Measurements from ENCODE around the gene DAPK1.

DAPK1 gene

DNA sequence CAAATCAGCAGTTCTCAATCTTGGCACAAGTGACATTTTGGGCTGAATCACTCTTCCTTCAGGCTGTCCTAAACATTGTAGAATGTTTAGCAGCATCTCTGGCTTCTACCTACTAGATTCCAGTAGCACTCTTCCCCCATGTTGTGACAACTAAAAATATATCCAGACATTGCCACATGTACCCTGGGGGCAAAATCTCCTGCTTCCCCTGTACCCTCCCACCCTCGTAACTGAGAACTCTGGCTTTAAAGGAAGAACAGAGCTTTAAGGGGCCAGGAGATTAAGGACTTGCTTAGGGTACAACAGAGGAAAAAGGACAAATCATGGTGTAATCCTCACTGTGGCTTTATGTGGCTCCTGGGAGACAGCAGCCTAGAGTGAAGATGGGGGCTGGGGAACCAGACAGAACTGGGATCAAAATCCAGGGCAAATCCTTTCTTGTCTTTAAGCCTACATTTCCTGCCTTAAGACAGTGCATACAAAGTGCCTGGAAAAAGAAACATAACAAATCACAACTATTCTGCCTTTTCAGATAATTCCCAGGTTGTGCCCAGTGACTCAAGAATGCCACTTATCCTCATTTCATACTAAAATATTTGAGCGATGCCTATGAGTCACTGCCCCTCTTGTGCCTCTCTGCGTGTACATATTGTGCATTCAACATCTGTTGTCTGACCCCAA lies 109.3 kb downstream of the DAPK1 start:
- H3K79me2 ChIP-seq (ENCODE audit: control insufficient read depth, low read length): no peaks in the 10 kb centered on the region
- H3K27me3 ChIP-seq (ENCODE audit: control insufficient read depth, low read length): no peaks in the 10 kb centered on the region
- TF ChIP-seq EZH2phosphoT487 (IDR thresholded peaks at IDR 0.05; ENCODE audit: borderline replicate concordance, low read length): no peak
- TF ChIP-seq, protein P1, sequence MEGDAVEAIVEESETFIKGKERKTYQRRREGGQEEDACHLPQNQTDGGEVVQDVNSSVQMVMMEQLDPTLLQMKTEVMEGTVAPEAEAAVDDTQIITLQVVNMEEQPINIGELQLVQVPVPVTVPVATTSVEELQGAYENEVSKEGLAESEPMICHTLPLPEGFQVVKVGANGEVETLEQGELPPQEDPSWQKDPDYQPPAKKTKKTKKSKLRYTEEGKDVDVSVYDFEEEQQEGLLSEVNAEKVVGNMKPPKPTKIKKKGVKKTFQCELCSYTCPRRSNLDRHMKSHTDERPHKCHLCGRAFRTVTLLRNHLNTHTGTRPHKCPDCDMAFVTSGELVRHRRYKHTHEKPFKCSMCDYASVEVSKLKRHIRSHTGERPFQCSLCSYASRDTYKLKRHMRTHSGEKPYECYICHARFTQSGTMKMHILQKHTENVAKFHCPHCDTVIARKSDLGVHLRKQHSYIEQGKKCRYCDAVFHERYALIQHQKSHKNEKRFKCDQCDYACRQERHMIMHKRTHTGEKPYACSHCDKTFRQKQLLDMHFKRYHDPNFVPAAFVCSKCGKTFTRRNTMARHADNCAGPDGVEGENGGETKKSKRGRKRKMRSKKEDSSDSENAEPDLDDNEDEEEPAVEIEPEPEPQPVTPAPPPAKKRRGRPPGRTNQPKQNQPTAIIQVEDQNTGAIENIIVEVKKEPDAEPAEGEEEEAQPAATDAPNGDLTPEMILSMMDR (IDR thresholded peaks at IDR 0.05; ENCODE audit: low read depth, low read length, poor library complexity, severe bottlenecking): no peak
- H3F3A ChIP-seq (ENCODE audit: control insufficient read depth, insufficient read depth): no peaks in the 10 kb centered on the region
- H3K4me1 ChIP-seq (ENCODE audit: control insufficient read depth, low read length): no peaks in the 10 kb centered on the region
- no peaks in the 10 kb centered on the region for H3K9me2 ChIP-seq (replicated peaks; ENCODE audit: control insufficient read depth, low read length)
- H3K9me3 ChIP-seq (ENCODE audit: control insufficient read depth, insufficient read depth, low read length): peaks cover 4% of the 10 kb centered on the region; the same call in 1 of the 2 replicates
- H4K20me1 ChIP-seq (ENCODE audit: control insufficient read depth, insufficient read depth, low read depth, low read length): no peaks in the 10 kb centered on the region
- no peak overlapping the region for H3K4me3 ChIP-seq (ENCODE audit: low read length)
- H3K4me2 ChIP-seq (ENCODE audit: low read length): no peak overlapping the region
- H3K27ac ChIP-seq (ENCODE audit: low read depth, low read length): no peak overlapping the region
- no peaks in the 10 kb centered on the region for H3K36me3 ChIP-seq (ENCODE audit: control insufficient read depth, low read length)

DNA sequence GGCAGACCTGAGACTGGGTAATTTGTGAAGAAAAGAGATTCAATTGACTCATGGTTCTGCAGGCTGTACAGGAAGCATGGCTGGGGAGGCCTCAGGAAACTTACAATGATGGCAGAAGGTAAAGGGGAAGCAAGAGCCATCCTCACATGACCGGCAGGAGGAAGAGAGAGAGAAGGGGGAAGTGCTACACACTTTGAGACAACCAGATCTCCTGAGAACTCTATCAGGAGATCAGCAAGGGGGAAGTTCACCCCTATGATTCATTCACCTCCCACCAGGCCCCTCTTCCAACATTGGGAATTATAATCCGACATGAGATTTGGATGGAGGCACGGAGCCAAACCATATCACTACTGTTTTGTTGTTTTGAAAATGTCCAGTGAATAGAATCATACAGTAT lies 110.2 kb downstream of the DAPK1 start:
- Histone ChIP-seq H3K4me2 (ENCODE audit: low read length) (no peak overlapping the region), H3K27ac (ENCODE audit: low read depth, low read length) (no peak overlapping the region), H3K4me1 (ENCODE audit: control insufficient read depth, low read length) (no peaks in the 10 kb centered on the region), H3K4me3 (ENCODE audit: low read length) (no peak overlapping the region), H3K9me3 (ENCODE audit: control insufficient read depth, insufficient read depth, low read length) (peaks cover 4% of the 10 kb centered on the region; the same call in 1 of the 2 replicates), H3K9me2 (replicated peaks; ENCODE audit: control insufficient read depth, low read length) (no peaks in the 10 kb centered on the region), H3K79me2 (ENCODE audit: control insufficient read depth, low read length) (no peaks in the 10 kb centered on the region), H3K27me3 (ENCODE audit: control insufficient read depth, low read length) (no peaks in the 10 kb centered on the region), H4K20me1 (ENCODE audit: control insufficient read depth, insufficient read depth, low read depth, low read length) (no peaks in the 10 kb centered on the region), H3K36me3 (ENCODE audit: control insufficient read depth, low read length) (no peaks in the 10 kb centered on the region), H3F3A (ENCODE audit: control insufficient read depth, insufficient read depth) (no peaks in the 10 kb centered on the region)
- TF ChIP-seq EZH2phosphoT487 (IDR thresholded peaks at IDR 0.05; ENCODE audit: borderline replicate concordance, low read length): no peak
- TF ChIP-seq, protein P1 (IDR thresholded peaks at IDR 0.05; ENCODE audit: low read depth, low read length, poor library complexity, severe bottlenecking): no peak

DNA sequence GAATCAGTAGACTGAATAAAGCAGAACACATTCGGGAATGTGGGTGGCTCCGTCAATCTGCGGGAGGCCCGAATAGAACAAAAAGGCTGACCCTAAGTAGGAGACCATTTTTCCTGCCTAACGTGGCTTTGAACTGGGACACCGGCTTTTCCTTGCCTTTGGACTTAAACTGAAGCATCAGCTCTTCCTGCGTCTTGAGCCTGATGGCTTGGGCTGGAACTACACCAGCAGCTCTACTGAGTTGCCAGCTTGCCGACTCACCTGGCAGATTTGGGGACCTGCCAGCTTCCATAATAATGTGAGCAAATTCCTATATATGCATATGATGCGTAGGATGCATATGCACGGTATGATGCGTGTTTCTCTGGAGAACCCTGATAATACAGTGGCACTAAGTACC lies 111.3 kb downstream of the DAPK1 start:
- Histone ChIP-seq H3K9me2 (replicated peaks; ENCODE audit: control insufficient read depth, low read length) (no peaks in the 10 kb centered on the region), H3K4me3 (ENCODE audit: low read length) (no peak overlapping the region), H3K36me3 (ENCODE audit: control insufficient read depth, low read length) (no peaks in the 10 kb centered on the region), H3K9me3 (ENCODE audit: control insufficient read depth, insufficient read depth, low read length) (peaks cover 4% of the 10 kb centered on the region; the same call in 1 of the 2 replicates), H3K4me1 (ENCODE audit: control insufficient read depth, low read length) (no peaks in the 10 kb centered on the region), H3K27me3 (ENCODE audit: control insufficient read depth, low read length) (no peaks in the 10 kb centered on the region), H3K79me2 (ENCODE audit: control insufficient read depth, low read length) (no peaks in the 10 kb centered on the region), H3K27ac (ENCODE audit: low read depth, low read length) (no peak overlapping the region), H3K4me2 (ENCODE audit: low read length) (no peak overlapping the region), H3F3A (ENCODE audit: control insufficient read depth, insufficient read depth) (no peaks in the 10 kb centered on the region), H4K20me1 (ENCODE audit: control insufficient read depth, insufficient read depth, low read depth, low read length) (no peaks in the 10 kb centered on the region)
- TF ChIP-seq EZH2phosphoT487 (IDR thresholded peaks at IDR 0.05; ENCODE audit: borderline replicate concordance, low read length): no peak

DNA sequence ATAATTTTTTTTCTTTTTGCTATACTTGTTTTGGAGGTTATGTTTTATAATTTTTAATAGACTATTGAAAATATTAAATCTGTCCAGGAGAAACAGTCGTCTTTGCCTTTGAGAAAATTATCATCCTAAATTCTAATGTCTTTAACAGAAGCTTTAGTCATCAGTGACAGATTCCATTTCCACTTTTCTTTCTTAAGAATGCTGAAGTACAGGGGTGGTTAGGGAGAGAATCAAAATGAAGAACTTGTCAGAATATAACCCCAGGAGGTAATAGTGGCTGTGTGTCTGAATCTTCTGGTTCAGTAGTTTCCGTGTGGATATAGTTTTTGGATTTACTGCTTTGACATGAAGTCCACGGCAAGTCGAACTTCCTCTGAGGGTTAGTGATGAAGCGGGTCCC lies 111.8 kb downstream of the DAPK1 start:
- H3F3A ChIP-seq (ENCODE audit: control insufficient read depth, insufficient read depth): no peaks in the 10 kb centered on the region
- no peak overlapping the region for H3K4me2 ChIP-seq (ENCODE audit: low read length)
- H4K20me1 ChIP-seq (ENCODE audit: control insufficient read depth, insufficient read depth, low read depth, low read length): no peaks in the 10 kb centered on the region
- peaks cover 4% of the 10 kb centered on the region; the same call in 1 of the 2 replicates for H3K9me3 ChIP-seq (ENCODE audit: control insufficient read depth, insufficient read depth, low read length)
- no peaks in the 10 kb centered on the region for H3K27me3 ChIP-seq (ENCODE audit: control insufficient read depth, low read length)
- no peak overlapping the region for H3K4me3 ChIP-seq (ENCODE audit: low read length)
- H3K9me2 ChIP-seq (replicated peaks; ENCODE audit: control insufficient read depth, low read length): no peaks in the 10 kb centered on the region
- TF ChIP-seq, protein P1 (IDR thresholded peaks at IDR 0.05; ENCODE audit: low read depth, low read length, poor library complexity, severe bottlenecking): no peak
- no peak for TF ChIP-seq EZH2phosphoT487 (IDR thresholded peaks at IDR 0.05; ENCODE audit: borderline replicate concordance, low read length)
- no peak overlapping the region for H3K27ac ChIP-seq (ENCODE audit: low read depth, low read length)
- H3K79me2 ChIP-seq (ENCODE audit: control insufficient read depth, low read length): no peaks in the 10 kb centered on the region
- no peaks in the 10 kb centered on the region for H3K4me1 ChIP-seq (ENCODE audit: control insufficient read depth, low read length)
- no peaks in the 10 kb centered on the region for H3K36me3 ChIP-seq (ENCODE audit: control insufficient read depth, low read length)
